ENCODE measurements around the gene SOWAHC.
"Not testable (repeated sequence)": the region's sequence is repeated elsewhere in the genome, so short reads cannot be mapped to it uniquely, and the experiment has no call there.

SOWAHC gene, protein sequence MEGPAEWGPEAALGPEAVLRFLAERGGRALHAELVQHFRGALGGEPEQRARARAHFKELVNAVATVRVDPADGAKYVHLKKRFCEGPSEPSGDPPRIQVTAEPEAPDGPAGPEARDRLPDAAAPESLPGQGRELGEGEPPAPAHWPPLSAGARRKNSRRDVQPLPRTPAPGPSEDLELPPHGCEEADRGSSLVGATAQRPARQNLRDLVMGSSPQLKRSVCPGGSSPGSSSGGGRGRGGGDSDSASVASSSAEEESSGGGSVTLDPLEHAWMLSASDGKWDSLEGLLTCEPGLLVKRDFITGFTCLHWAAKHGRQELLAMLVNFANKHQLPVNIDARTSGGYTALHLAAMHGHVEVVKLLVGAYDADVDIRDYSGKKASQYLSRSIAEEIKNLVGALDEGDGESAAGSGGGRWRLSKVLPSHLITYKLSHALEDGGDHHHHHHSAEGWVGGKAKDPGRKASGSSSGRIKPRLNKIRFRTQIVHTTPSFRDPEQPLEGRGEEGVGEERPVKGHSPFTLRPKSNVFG

DNA sequence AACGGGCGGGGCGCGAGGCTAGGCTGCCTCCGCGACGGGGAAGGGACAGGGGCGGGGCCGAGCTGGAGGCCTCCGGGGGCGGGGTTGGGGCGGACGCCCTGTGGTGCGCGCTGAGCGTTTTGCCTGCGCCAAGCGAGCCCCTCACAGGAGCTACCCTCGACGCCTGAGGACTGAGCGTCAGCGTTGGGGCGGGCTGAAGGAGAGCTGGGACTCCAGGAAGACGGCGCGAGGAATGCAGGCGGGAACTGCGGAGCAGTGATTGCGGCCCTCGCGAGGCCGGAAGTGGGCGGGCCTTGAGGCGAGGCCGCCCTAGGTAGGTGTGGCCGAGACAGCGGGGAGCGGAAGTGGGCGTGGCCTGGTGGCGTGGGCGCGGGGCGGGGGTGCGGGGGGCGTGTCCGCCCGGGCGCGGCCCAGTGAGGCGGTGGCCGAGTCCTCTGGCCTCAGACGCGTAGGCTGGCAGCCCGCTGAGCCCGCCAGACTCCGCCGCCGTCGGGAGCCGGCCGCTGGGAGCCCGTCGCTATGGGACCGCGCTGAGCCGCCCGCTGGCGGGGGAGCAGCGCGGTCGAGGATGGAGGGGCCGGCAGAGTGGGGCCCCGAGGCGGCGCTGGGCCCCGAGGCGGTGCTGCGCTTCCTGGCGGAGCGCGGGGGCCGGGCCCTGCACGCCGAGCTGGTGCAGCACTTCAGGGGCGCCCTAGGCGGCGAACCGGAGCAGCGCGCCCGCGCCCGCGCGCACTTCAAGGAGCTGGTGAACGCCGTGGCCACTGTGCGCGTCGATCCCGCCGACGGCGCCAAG is at the start of gene SOWAHC, which contains the start of gene SEPTIN10:
TSS of gene SOWAHC (plus strand) at position 443 of the 793 bp plus-strand sequence. CDS start at position 569, 126 bp downstream.
TSS of gene SEPTIN10 (minus strand) at position 45 of the 793 bp plus-strand sequence. CDS start 139 bp downstream, outside the sequence.
- DNase-seq (ENCODE audit: low spot score): peak; percentile 85

DNA sequence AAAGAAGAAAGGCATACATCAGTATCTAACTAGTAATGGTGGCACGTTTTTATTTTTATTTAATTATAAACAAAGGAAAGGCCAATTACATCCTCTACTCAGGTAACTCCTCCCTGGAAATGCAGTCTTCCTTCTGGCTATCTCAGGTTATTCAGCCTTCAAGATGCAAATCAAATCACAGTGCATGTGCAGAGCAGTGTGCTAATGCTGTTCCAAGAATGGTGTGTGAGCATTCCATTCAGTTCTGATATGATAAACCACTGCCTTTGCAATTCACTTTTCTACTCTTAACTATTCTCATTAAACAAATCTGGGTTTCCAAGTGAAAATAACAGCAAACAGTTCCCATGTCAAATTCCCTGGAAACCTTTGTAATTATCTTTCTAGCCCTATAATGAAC is 38.8 kb upstream of the SOWAHC start:
- DNase-seq (ENCODE audit: low spot score): no peak

DNA sequence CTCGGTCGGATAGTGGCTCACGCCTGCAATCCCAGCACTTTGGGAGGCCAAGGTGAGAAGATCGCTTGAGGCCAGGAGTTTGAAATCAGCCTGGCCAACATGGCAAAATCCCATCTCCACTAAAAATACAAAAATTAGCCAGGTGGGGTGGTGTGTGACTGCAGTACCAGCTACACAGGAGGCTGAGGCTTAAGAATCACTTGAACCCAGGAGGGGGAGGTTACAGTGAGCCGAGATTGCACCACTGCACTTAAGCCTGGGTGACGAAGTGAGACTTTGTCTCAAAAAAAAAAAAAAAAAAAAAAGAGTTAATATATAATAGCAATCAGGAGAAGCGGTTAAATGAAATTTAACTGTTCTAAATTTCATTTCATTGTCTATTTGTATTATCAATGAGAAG is 36.5 kb upstream of the SOWAHC start:
- not testable (repeated sequence) for DNase-seq (ENCODE audit: low spot score)

DNA sequence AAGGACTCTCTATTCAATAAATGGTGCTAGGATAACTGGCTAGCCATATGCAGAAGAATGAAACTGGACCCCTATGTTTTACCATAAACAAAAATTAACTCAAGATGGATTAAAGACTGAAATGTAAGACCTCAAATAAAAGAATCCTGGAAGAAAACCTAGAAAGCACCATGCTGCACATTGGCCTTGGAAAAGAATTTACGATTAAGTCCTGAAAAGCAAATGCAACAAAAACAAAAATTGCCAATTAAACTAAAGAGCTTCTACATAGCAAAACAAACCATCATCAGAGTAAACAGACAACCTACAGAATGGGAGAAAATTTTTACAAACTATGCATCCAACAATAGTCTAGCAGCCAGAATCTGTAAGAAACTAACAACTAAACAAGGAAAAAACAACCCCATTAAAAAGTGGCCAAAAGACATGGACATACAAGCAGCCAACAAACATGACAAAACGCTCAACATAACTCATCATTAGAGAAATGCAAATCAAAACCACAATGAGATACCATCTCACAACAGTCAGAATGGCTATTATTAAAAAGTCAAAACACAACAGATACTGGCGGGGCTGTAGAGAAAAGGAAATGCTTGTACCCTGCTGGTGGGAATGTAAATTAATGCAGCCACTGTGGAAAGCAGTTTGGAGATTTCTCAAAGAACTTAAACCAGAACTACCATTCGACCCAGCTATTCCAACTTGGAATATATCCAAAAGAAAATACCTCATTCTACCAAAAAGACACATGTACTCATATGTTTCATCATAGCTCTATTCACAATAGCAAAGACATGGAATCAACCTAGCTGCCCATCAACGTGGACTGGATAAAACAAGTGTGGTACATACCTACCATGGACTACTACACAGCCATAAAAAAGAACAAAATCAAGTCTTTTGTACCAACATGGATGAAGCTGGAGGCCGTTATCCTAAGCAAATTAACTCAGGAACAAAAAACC is 31.0 kb upstream of the SOWAHC start:
- DNase-seq (ENCODE audit: low spot score): no peak

DNA sequence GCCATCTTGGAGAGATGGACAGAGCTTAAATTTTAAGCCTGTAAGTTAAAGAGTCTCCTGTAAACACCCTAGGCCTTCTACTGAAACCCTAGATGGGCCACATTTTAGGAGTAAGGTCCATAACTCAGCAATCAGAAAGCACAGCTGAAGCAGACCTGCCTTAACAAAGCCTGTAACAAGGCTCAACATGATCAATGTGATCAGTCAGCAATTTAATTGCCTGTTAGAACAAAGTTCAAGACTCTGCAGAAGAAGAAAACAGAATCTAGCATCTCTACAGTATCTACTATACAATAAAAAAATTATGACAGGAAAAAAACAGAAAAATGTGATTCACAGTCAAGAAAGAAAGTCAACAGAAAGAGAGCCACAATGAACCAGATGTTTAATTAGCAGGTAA is 27.5 kb upstream of the SOWAHC start:
- DNase-seq (ENCODE audit: low spot score): no peak

DNA sequence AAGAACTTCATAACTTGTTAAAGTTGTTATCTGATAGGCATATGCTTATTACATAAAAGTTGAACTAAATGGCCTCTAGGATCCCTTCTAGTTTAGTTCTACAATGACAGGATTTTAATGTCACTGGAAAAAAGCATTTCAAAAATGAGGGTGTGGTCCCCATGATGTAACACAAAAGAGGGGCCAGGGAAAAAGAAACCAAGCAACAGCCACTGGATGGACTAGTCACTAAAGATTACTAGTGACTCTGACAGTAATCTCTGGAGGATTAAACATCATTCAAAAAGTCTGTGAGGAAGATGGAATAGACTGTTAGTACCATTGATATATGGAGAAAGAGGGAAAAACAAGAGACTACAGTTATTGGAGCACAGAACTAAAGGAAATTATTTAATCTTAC is 23.0 kb upstream of the SOWAHC start:
- DNase-seq (ENCODE audit: low spot score): no peak

DNA sequence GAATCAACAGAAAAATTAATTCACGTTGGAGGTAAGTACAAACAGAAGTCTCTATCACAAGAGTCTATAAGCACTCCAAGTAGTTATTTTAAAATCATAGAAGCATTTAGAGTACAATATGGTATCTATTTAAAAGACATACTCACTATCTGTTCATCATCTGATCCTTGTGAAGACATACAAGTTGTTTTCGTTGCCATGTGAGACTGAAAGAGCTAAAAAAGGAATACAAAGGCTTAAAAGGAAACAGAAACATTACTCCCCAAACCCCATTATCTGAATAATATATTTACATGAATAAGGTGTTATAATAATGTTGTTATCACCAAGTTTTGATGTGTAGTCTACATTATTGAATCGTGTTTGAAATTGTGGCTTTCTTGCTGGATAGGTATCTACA is 21.3 kb upstream of the SOWAHC start:
- no peak for DNase-seq (ENCODE audit: low spot score)

DNA sequence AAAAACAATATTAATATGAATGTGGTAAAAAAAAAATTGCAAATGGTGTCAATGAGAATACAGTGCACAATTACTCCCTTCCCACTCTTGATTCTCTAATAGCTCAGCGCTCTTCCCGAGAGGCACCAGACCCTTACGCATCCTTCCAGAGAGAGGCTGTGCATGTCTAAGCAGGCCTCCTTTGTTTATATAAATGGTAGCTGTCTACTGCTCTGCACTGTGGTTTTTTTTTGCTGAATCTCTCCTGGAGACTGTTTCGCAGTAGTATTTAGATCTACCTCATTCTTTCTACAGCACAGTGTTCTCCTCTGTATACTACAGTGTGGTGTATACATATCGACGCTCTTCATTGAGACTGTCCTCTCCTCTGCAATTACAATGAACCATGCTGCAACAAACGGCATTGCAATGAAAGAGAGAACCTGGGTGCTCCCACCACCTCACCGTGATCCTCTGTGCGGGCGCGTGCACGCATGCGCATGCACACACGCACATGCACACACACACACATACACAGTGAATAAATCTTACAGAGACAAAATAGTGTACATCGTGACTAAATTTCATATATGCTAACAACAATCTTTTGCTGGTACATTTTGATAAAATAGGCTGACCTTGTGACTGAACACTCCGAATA is 19.8 kb upstream of the SOWAHC start:
- no peak for DNase-seq (ENCODE audit: low spot score)

DNA sequence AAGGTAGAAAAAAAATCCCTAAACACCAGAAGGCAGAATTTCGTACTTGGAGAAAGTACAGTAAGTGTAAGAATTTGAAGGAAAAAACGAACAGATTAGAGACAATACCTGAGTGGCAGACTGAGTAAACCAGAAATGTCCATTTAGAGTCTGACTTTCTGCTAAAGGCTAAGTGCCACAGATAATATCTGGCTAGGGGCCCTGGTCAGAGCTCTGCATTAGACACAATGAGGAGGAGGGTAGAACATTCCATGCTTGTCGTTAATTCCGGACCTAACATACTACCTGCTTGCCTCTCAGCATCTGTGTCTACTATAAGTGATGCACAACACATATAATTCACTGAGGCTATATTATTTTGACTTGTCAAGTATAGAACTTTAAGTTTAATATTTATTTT is 18.5 kb upstream of the SOWAHC start:
- DNase-seq (ENCODE audit: low spot score): no peak

DNA sequence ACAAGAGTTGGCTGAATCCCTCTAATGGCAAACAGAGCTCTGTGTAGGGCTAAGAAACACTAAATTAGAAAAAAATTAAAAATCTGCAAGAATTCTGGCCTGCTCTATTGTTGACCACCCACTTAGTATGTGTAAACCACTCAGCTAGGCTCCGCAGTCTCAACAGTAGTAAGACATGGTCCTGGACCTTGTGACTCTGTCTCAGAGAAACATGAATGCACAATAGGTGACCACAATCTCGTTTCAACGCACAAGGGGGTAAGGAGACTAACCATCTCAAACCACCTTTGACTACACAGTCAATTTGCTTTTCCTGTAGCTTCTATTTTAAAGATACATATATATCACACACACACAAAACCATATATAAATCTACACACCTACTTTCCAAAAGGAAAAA is 16.9 kb upstream of the SOWAHC start:
- DNase-seq (ENCODE audit: low spot score): no peak

DNA sequence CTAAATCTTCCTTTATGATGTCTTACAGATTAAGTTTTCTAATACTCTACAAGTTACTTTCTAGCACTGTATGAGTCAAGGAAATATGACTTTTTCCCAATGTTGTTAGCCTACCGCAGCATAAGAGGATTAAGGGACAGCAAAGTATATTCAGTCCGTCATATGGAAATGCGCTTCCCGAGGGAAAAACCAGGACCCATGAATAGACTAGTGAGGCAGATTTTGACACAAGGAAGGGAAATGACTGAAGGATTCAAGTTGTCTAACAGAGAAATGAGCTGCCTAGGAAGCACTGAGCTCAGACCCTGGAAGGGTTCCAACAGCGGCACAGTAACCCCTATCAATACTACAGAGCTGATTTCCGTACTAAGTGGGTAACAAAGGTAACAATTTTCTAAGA is 12.4 kb upstream of the SOWAHC start:
- DNase-seq (ENCODE audit: low spot score): no peak

DNA sequence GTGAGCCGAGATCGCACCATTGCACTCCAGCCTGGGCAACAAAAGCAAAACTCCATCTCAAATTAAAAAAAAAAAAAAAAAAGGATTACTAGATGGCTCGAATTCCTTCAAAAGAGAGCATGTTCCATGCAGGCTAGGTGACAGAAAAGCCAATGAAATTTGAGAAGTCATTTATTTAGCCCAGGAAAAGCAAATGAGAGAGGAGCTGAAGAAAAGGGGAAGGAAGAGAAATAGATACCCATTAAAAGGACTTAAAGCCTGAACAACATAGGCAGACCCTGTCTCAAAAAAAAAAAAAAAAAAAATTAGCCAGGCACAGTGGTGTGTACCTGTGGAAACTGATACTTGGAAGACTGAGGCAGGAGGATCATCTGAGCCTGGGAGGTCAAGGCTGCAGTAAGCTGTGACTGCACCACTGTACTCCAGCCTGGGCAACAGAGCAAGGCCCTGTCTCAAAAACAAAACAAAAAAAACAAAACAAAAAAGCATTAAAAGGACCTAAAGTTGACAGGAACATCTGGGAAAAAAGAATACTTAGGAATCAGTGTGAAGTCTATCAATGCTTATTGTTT is 11.5 kb upstream of the SOWAHC start:
- DNase-seq (ENCODE audit: low spot score): no peak

DNA sequence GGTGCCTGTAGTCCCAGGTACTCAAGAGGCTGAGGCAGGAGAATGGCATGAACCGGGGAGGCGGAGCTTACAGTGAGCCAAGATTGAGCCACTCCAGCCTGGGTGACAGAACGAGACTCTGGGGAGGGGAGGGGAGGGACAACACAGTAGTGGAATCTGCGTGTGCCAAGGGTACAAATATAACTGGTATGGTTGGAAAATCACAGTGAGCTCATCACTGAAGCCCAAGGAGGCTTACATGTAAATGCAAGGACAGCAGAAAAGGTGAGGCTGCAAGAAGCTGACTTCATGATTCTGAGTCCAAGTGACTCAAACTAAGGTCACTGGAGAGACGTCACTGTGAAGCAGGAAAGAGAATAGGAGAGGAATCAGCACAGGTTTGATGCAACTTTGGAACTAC is 9.6 kb upstream of the SOWAHC start:
- DNase-seq (ENCODE audit: low spot score): no peak

DNA sequence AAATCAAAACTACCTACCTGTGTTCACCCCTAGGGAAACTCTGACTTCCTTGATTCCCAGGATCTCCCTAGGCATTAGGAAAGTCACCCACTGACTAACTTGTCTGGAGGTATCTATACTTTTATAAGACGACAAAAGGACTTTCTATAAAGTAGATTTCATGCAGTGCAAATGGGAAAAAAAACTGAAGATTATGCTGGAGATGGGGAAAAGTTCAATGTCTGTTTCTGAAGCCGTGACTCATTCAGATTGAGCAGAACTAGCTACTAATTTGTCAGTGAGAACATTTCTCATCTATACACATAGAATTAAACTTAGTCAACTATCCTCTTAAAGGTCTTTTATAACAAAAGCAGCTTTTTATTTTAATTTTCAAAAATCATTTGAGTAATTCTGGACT is 6.4 kb upstream of the SOWAHC start:
- DNase-seq (ENCODE audit: low spot score): no peak

DNA sequence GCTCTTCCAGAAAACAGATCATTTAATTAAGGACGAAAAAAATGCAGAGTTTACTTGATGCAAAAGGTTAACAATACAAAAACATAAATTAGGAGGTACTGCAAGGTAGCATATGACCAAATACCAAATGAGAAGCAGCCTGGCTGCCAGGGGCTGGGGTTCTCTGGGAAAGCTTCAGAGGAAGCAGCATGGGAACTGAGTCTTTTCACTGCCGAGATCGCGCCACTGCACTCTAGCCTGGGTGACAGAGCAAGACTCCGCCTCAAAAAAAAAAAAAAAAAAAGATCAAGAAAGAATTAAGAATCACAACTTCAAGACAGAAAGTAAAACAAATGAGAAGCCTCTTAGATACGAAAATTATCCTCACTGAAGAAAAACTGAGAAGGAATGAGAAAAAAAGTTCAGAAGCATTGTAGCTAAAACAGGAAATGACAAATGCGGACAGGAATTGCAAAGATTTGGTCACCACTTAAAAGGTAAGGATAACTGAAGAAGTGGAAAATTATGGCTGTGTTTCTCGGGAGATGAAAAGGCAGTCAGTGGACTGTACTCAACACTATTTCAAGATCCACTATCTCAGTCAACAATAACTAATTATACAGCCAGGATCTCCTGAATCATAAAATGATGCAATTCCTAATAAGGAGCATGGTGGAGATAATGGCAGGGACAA is 4.7 kb upstream of the SOWAHC start:
- DNase-seq (ENCODE audit: low spot score): no peak

DNA sequence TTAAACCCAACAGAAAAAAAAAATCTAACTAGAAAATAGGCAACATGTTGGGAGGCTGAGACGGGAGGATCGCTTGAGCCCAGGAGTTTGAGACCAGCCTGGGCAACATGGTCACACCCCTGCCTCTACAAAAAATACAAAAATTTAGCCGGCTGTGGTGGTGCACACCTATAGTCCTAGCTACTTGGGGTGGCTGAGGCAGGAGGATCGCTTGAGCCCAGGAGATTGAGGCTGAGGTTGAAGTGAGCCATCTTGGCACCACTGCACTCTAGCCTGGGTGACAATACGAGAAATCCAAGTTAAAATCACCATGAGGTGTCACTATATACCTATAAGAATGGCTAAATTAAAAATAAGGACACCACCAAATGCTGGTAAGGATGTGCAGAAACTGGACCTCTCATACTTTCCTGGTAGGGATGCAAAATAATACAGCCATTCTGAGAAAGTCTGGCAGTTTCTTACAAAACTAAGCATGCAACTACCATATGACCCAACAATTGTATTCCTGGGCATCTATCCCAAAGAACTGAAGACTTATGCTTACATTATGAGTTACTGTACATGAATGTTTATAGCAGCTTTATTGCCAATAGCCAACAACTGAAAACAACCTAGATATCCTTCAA is 2.6 kb upstream of the SOWAHC start:
- no peak for DNase-seq (ENCODE audit: low spot score)

DNA sequence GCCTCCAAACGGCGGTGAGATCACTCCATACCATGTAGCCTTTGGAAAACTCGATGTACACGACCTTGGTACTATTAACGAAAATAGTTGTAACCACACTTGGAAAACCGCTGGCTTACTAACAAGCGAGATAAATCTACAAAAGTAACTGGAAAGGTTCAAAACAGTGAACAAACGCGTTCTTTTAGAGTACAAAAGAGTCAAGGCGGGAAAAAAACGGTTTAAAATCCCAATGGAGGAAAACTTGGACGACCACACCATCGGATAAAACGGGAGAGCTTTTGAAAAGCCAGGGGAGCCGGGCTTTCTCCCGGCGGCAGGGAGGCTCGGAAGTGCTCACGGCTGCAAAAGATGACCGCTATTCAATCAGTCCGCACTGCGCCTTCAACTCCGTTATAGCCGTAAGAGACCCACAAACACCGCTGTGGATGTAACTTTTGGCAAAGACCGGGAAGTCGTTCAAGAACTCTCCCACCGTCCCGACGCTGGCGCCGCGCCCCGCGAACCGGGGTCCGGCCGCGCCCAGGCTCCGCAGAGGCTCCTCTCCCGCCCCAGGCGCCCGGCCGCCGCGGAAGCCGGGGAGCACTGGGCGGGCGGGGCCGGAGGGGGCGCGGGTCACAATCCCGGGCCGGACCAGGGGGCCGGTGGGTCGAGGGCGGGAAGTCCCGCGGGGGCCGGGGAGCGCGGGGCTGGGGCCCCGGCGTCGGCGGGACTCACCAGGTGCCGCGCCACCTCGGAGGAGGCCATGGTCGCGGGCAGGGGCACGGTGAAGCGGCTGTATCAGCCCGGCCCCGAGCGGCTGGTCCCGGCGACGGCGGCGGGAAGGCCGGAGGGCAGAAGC is 863 bp upstream of the SOWAHC start:
- no peak for DNase-seq (ENCODE audit: low spot score)

DNA sequence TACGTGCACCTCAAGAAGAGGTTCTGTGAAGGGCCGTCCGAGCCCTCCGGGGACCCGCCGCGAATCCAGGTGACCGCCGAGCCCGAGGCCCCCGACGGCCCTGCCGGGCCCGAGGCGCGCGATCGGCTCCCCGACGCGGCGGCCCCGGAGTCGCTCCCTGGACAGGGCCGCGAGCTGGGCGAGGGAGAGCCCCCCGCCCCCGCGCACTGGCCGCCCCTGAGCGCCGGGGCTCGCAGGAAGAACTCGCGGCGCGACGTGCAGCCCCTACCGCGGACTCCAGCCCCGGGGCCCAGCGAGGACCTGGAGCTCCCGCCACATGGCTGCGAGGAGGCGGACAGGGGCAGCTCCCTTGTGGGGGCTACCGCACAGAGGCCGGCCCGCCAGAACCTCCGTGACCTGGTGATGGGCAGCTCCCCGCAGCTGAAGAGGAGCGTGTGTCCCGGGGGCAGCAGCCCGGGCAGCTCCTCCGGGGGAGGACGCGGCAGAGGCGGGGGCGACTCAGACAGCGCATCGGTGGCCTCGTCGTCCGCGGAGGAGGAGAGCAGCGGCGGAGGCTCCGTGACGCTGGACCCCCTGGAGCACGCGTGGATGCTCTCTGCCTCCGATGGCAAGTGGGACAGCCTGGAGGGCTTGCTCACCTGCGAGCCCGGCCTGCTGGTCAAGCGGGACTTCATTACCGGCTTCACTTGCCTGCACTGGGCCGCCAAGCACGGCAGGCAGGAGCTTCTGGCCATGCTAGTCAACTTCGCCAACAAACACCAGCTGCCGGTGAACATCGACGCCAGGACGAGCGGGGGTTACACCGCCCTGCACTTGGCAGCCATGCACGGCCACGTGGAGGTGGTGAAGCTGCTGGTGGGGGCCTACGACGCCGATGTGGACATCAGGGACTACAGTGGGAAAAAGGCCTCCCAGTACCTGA is 812 bp downstream of the SOWAHC start:
- DNase-seq (ENCODE audit: low spot score): no peak

All from activated CD4-positive, alpha-beta T cell treated with anti-CD3 and anti-CD28 coated beads, Interleukin-2, Interleukin-4, amounts not matched to agents 100 ng/mL and 50 ng/mL, durations not matched to agents 16 hours and 8 hours (primary cell).